ENCODE data around the gene UBAP1L.
"Not testable (repeated sequence)": the region's sequence is repeated elsewhere in the genome, so short reads cannot be mapped to it uniquely, and the experiment has no call there.

DNA sequence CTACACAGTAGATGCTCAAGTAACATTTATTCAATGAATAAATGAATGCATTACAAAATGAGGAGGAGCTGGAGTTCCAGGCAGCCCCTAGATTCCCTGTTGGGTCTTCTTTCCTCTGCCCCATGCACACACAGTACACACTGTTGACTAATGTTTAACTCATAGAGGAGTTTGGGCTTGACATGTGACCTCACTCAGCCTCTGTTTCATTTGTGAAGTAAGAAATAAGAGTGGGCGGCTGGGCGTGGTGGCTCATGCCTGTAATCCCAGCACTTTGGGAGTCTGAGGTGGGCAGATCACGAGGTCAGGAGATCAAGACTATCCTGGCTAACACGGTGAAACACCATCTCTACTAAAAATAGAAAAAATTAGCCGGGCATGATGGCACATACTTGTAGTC is 70.8 kb downstream of the UBAP1L start:
- TF ChIP-seq, protein P1, sequence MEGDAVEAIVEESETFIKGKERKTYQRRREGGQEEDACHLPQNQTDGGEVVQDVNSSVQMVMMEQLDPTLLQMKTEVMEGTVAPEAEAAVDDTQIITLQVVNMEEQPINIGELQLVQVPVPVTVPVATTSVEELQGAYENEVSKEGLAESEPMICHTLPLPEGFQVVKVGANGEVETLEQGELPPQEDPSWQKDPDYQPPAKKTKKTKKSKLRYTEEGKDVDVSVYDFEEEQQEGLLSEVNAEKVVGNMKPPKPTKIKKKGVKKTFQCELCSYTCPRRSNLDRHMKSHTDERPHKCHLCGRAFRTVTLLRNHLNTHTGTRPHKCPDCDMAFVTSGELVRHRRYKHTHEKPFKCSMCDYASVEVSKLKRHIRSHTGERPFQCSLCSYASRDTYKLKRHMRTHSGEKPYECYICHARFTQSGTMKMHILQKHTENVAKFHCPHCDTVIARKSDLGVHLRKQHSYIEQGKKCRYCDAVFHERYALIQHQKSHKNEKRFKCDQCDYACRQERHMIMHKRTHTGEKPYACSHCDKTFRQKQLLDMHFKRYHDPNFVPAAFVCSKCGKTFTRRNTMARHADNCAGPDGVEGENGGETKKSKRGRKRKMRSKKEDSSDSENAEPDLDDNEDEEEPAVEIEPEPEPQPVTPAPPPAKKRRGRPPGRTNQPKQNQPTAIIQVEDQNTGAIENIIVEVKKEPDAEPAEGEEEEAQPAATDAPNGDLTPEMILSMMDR (IDR thresholded peaks at IDR 0.05; ENCODE audit: poor library complexity), result not testable (repeated sequence)
- not testable (repeated sequence) for TF ChIP-seq EZH2 (IDR thresholded peaks at IDR 0.05; ENCODE audit: borderline replicate concordance)

Measured in hepatocyte (in vitro differentiated cells).